NT2/D1 (cell line): ENCODE measurements around the gene ACER3.

Source experiments
- SUZ12 ChIP-seq: IDR thresholded peaks from 2 replicates; pipeline ENCODE4 v1.6.1; 2011; ENCODE audit not compliant: insufficient read length, insufficient read depth; ENCODE audit errors: extremely low read depth
- YY1 ChIP-seq: IDR thresholded peaks from 2 replicates; pipeline ENCODE4 v1.6.1; 2011; ENCODE audit not compliant: insufficient read length, insufficient read depth
- ZNF274 ChIP-seq: IDR thresholded peaks from 2 replicates; pipeline ENCODE4 v1.6.1; 2011; ENCODE audit warnings: mild to moderate bottlenecking, low read depth, low read length

- TF ChIP-seq ZNF274 (no peak), YY1 (no peak), SUZ12 (no peak)
Observed at GRCh38 chr11:76843907-76844306, 16.8 kb upstream of the ACER3 start.
